HL-60 (cell line): ENCODE measurements around the gene RPS6KA6.

Source experiments
- DNase-seq, 2 experiments: peaks; one replicate each; pipeline ENCODE4 v3.0.0-alpha.2; 2010 to 2020; ENCODE audit warnings: low read depth in 1 of 2, low spot score in 1 of 2
- H3K27ac ChIP-seq: fragments of 250-450 bp; sonication (Bioruptor Pico); replicated peaks from 2 replicates; pipeline ENCODE4 v1.5.1; 2020; ENCODE audit warnings: mild to moderate bottlenecking, moderate library complexity
- H3K27me3 ChIP-seq: fragments of 250-450 bp; sonication (Bioruptor Pico); 2 replicates; pipeline ENCODE4 v1.5.1; 2021; ENCODE audit warnings: mild to moderate bottlenecking, moderate library complexity; ENCODE audit not compliant: insufficient read depth, poor library complexity, severe bottlenecking
- H3K4me3 ChIP-seq: replicated peaks from 2 replicates; pipeline ENCODE4 v1.5.1; 2011; ENCODE audit warnings: mild to moderate bottlenecking, control low read depth, low read length; ENCODE audit not compliant: insufficient read depth
- GABPA ChIP-seq: IDR thresholded peaks from 2 replicates; pipeline ENCODE4 v1.6.1; 2012; ENCODE audit warnings: low read depth
- POLR2AphosphoS5 ChIP-seq: IDR thresholded peaks from 2 replicates; pipeline ENCODE4 v1.6.1; 2012; ENCODE audit warnings: low read depth
- REST ChIP-seq: IDR thresholded peaks from 2 replicates; pipeline ENCODE4 v1.6.1; 2012; ENCODE audit warnings: low read depth; ENCODE audit not compliant: insufficient replicate concordance
- SPI1 ChIP-seq: IDR thresholded peaks from 2 replicates; pipeline ENCODE4 v1.6.1; 2012; ENCODE audit warnings: low read depth, mild to moderate bottlenecking, borderline replicate concordance
- TF ChIP-seq, protein P1 (sequence below): IDR thresholded peaks from one replicate; pipeline ENCODE4 v1.5.1; 2011; ENCODE audit warnings: low read length, control low read depth, inconsistent platforms; ENCODE audit not compliant: insufficient read depth

RPS6KA6 gene

DNA sequence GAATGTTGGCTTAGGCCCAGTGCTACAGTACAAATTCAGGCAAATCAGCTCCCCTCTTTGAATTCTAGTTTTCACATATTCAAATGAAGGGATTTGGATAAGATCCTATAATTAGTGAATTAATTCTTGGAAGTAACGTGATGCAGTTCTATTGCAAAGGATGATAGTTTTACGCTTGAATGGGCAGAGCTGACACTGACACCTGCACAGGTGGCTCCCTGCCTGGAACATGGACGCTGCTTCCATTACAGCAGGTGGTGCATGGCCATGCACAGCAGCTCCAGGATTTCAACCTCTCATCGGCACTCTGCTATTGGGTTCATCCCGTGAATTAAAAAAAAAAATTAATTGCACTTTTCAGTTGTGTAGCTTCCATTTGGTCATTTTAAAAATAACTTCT, 28.4 kb upstream of the RPS6KA6 start:
- Histone ChIP-seq H3K27ac (no peak overlapping the region), H3K4me3 (no peak overlapping the region), H3K27me3 (no peaks in the 10 kb centered on the region)
- DNase-seq: no peak
- TF ChIP-seq SPI1 (no peak), GABPA (no peak), REST (no peak), POLR2AphosphoS5 (no peak)
- TF ChIP-seq, protein P1, sequence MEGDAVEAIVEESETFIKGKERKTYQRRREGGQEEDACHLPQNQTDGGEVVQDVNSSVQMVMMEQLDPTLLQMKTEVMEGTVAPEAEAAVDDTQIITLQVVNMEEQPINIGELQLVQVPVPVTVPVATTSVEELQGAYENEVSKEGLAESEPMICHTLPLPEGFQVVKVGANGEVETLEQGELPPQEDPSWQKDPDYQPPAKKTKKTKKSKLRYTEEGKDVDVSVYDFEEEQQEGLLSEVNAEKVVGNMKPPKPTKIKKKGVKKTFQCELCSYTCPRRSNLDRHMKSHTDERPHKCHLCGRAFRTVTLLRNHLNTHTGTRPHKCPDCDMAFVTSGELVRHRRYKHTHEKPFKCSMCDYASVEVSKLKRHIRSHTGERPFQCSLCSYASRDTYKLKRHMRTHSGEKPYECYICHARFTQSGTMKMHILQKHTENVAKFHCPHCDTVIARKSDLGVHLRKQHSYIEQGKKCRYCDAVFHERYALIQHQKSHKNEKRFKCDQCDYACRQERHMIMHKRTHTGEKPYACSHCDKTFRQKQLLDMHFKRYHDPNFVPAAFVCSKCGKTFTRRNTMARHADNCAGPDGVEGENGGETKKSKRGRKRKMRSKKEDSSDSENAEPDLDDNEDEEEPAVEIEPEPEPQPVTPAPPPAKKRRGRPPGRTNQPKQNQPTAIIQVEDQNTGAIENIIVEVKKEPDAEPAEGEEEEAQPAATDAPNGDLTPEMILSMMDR: no peak

GRCh38 chrX:84205276-84205675, 17.3 kb upstream of the RPS6KA6 start:
- no peak overlapping the region for H3K4me3 ChIP-seq
- TF ChIP-seq POLR2AphosphoS5 (no peak), SPI1 (no peak), REST (no peak), GABPA (no peak)
- TF ChIP-seq, protein P1: no peak
- DNase-seq: no peak
- no peaks in the 10 kb centered on the region for H3K27me3 ChIP-seq
- H3K27ac ChIP-seq: no peak overlapping the region

DNA sequence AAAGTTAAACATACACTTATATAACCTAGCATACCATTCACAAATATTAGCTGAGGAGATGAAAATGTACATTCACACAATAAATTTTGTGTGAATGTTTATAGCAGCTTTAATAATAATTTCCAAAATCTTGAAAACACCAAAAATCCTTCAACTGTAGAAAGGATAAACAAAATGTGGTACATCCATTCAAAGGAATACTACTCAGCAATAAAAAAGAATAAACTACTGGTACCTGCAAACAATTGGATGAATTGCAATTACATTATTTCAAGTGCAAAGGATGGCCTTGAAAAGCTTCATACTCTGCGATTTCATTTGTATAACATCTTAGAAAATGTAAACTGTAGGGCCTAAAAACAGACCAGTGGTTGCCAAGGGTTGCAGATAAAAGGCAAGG, 11.7 kb upstream of the RPS6KA6 start:
- no peaks in the 10 kb centered on the region for H3K27me3 ChIP-seq
- H3K4me3 ChIP-seq: no peak overlapping the region
- DNase-seq: no peak
- no peak for TF ChIP-seq POLR2AphosphoS5
- TF ChIP-seq, protein P1: no peak
- TF ChIP-seq GABPA: no peak
- TF ChIP-seq REST: no peak
- H3K27ac ChIP-seq: no peak overlapping the region
